Lung (tissue), 12 donors: ENCODE data around the gene ACVR1C. TPM values are rescaled to one million over a fixed set of nuclear protein-coding genes. Genes with fewer than 3 reads are reported as not detected.

Experiments
- ATAC-seq: fragments of 200-7000 bp; cut with Tn5 transposase; one replicate; pipeline ENCODE4 v1.9.1; 2020; ENCODE audit warnings: moderate number of reproducible peaks; ENCODE audit not compliant: insufficient read depth, low FRiP score
- DNase-seq, 3 donors: peaks; one replicate each; pipeline ENCODE4 v3.0.0-alpha.2; 2013 to 2017
- H3K27ac ChIP-seq, 2 donors: one replicate each; pipeline ENCODE4 v1.5.1; 2013; ENCODE audit warnings: mild to moderate bottlenecking in 2 of 2, moderate library complexity in 2 of 2, control low read depth in 1 of 2, inconsistent platforms in 1 of 2, low read depth in 1 of 2, low read length in 1 of 2
- H3K27me3 ChIP-seq, 3 donors: one replicate each; pipeline ENCODE4 v1.5.1; 2013; ENCODE audit warnings: low read length in 2 of 3; ENCODE audit not compliant: control insufficient read depth in 3 of 3, insufficient read depth in 3 of 3
- H3K36me3 ChIP-seq, 4 donors: one replicate each; pipeline ENCODE4 v1.5.1; 2013; ENCODE audit warnings: low read length in 4 of 4, mild to moderate bottlenecking in 1 of 4, moderate library complexity in 1 of 4; ENCODE audit not compliant: control insufficient read depth in 4 of 4, insufficient read depth in 4 of 4
- H3K4me1 ChIP-seq, 5 donors: one replicate each; pipeline ENCODE4 v1.5.1; 2013; ENCODE audit warnings: low read length in 5 of 5, mild to moderate bottlenecking in 2 of 5, moderate library complexity in 1 of 5; ENCODE audit not compliant: control insufficient read depth in 5 of 5, insufficient read depth in 5 of 5
- H3K4me3 ChIP-seq: one replicate; pipeline ENCODE4 v1.5.1; 2013; ENCODE audit warnings: mild to moderate bottlenecking, control low read depth, moderate library complexity
- H3K9ac ChIP-seq, 2 donors: one replicate each; pipeline ENCODE4 v1.5.1; 2013; ENCODE audit warnings: low read length in 2 of 2, control low read depth in 1 of 2; ENCODE audit not compliant: insufficient read depth in 1 of 2
- H3K9me3 ChIP-seq, 4 donors: one replicate each; pipeline ENCODE4 v1.5.1; 2013; ENCODE audit warnings: low read length in 3 of 4, mild to moderate bottlenecking in 1 of 4, moderate library complexity in 1 of 4; ENCODE audit not compliant: control insufficient read depth in 4 of 4, insufficient read depth in 3 of 4
- CTCF ChIP-seq: IDR thresholded peaks from 2 replicates; pipeline ENCODE4 v1.5.1; 2012; ENCODE audit warnings: mild to moderate bottlenecking; ENCODE audit errors: control extremely low read depth, extremely low read depth
- WGBS, 2 donors: extraction: QIAGEN DNeasy Blood & Tissue Kit; methylation state at CpG; one replicate each; pipeline ENCODE4 v1.1.7; 2013; 5-methylcytosine and 5-hydroxymethylcytosine counted together
- polyA plus RNA-seq, 2 donors: library from polyadenylated mRNA; stranded (reverse); fragments of 200-250 nt; gene quantifications; one replicate each; pipeline ENCODE4 v1.2.1, GENCODE V29; 2013
- total RNA-seq, 2 donors: library from RNA; depleted of rRNA in 1 of 2; stranded (reverse); fragments of >200 nt in 1 of 2; gene quantifications; one replicate each; pipeline ENCODE4 v1.2.1, GENCODE V29; 2014 to 2021
- donor health status: control.
- donor health status: control.
- donor health status: Bipolar disorder and iron deficiency.
- donor health status: healthy.
- donor health status: DM: yes; HTN: yes; CAD: no.

Gene ACVR1C
- total and polyA plus RNA-seq, 4 donors, result 0.08 to 1.9 (median 0.59) TPM

GRCh38 chr2:157479081-157480027 lies 149.3 kb downstream of the ACVR1C start:
- Histone ChIP-seq H3K27me3 (no peaks in the 10 kb centered on the region), H3K4me3 (no peak overlapping the region), H3K9me3 (no peaks in the 10 kb centered on the region), H3K27ac (no peak overlapping the region), H3K4me1 (peaks cover 0 to 4% (median 0%) of the 10 kb centered on the region in 5 donors), H3K9ac (no peak overlapping the region), H3K36me3 (no peaks in the 10 kb centered on the region)
- ATAC-seq, result no peak
- TF ChIP-seq CTCF, result no peak
- 86 to 87% methylated on average over 7 of the region's 7 CpGs for WGBS, 2 donors
- no peak for DNase-seq

GRCh38 chr2:157477919-157478318 lies 150.7 kb downstream of the ACVR1C start:
- no peak for TF ChIP-seq CTCF
- Histone ChIP-seq H3K4me1 (peaks cover 0 to 4% (median 0%) of the 10 kb centered on the region in 5 donors), H3K36me3 (no peaks in the 10 kb centered on the region), H3K9ac (no peak overlapping the region), H3K27me3 (no peaks in the 10 kb centered on the region), H3K27ac (no peak overlapping the region), H3K9me3 (no peaks in the 10 kb centered on the region), H3K4me3 (no peak overlapping the region)
- ATAC-seq (no peak), DNase-seq (no peak)

GRCh38 chr2:157476953-157477709 lies 151.5 kb downstream of the ACVR1C start:
- ATAC-seq, result no peak
- Histone ChIP-seq H3K9ac (no peak overlapping the region), H3K4me3 (no peak overlapping the region), H3K9me3 (no peaks in the 10 kb centered on the region), H3K36me3 (no peaks in the 10 kb centered on the region), H3K27ac (no peak overlapping the region), H3K4me1 (peaks cover 0 to 4% (median 0%) of the 10 kb centered on the region in 5 donors), H3K27me3 (no peaks in the 10 kb centered on the region)
- no peak for DNase-seq
- TF ChIP-seq CTCF, result no peak

Other genes starting within 250 kb of the ACVR1C start
- 10 to 100 TPM; 21.4 to 37.4 TPM for gene CYTIP, start 184.8 kb downstream of the ACVR1C start, total RNA-seq
- 10 to 100 TPM in 1 of 2 donors, 1 to 10 TPM in 1; 7.4 to 45.9 TPM for gene CYTIP, start 184.8 kb downstream of the ACVR1C start, polyA plus RNA-seq
- gene ACVR1, start 247.5 kb upstream of the ACVR1C start, total RNA-seq, result 10 to 100 TPM; 27.8 to 38.3 TPM
- 10 to 100 TPM in 1 of 2 donors, 1 to 10 TPM in 1; 7.5 to 19.0 TPM for gene ACVR1, start 247.5 kb upstream of the ACVR1C start, polyA plus RNA-seq